ENCODE data around the gene TEX54. TPM values are rescaled to one million over a fixed set of nuclear protein-coding genes. Genes with fewer than 3 reads are reported as not detected.

Gene TEX54
- total and polyA plus RNA-seq, 2 of the 13 experiments (the other 11 are each of a cell fraction or from before 2014, with no cell fraction given), result not detected

- no peak; the same call in 1 of the 2 replicates for TF ChIP-seq FOSL2 (CRISPR knock-in tag; IDR thresholded peaks at IDR 0.05)
- TF ChIP-seq GATAD1 (CRISPR knock-in tag; IDR thresholded peaks at IDR 0.05), result peak; percentile 74
- no peak for TF ChIP-seq SNRNP70 (IDR thresholded peaks at IDR 0.05; ENCODE audit: low read depth, low read length)
- TF ChIP-seq ZNF639 (CRISPR knock-in tag; conservative IDR thresholded peaks at IDR 0.05), result no peak
- TF ChIP-seq, protein P1, sequence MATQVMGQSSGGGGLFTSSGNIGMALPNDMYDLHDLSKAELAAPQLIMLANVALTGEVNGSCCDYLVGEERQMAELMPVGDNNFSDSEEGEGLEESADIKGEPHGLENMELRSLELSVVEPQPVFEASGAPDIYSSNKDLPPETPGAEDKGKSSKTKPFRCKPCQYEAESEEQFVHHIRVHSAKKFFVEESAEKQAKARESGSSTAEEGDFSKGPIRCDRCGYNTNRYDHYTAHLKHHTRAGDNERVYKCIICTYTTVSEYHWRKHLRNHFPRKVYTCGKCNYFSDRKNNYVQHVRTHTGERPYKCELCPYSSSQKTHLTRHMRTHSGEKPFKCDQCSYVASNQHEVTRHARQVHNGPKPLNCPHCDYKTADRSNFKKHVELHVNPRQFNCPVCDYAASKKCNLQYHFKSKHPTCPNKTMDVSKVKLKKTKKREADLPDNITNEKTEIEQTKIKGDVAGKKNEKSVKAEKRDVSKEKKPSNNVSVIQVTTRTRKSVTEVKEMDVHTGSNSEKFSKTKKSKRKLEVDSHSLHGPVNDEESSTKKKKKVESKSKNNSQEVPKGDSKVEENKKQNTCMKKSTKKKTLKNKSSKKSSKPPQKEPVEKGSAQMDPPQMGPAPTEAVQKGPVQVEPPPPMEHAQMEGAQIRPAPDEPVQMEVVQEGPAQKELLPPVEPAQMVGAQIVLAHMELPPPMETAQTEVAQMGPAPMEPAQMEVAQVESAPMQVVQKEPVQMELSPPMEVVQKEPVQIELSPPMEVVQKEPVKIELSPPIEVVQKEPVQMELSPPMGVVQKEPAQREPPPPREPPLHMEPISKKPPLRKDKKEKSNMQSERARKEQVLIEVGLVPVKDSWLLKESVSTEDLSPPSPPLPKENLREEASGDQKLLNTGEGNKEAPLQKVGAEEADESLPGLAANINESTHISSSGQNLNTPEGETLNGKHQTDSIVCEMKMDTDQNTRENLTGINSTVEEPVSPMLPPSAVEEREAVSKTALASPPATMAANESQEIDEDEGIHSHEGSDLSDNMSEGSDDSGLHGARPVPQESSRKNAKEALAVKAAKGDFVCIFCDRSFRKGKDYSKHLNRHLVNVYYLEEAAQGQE (IDR thresholded peaks at IDR 0.05; ENCODE audit: borderline replicate concordance in 1 of 2, low read depth in 1 of 2, low read length in 2 of 2), result no peak
- no peak for TF ChIP-seq PCBP1 (IDR thresholded peaks at IDR 0.05; ENCODE audit: borderline replicate concordance, low read depth, low read length)
- TF ChIP-seq ZBTB40 (IDR thresholded peaks at IDR 0.05), result 0 out of 2 replicates have a peak, but pooled peaks have one; percentile 22
- no peak; the same call in 1 of the 2 replicates for TF ChIP-seq ZBTB40 (CRISPR knock-in tag; IDR thresholded peaks at IDR 0.05)
- no peak for TF ChIP-seq ZKSCAN1 (IDR thresholded peaks at IDR 0.05; ENCODE audit: low read length)
- TF ChIP-seq, protein P2, sequence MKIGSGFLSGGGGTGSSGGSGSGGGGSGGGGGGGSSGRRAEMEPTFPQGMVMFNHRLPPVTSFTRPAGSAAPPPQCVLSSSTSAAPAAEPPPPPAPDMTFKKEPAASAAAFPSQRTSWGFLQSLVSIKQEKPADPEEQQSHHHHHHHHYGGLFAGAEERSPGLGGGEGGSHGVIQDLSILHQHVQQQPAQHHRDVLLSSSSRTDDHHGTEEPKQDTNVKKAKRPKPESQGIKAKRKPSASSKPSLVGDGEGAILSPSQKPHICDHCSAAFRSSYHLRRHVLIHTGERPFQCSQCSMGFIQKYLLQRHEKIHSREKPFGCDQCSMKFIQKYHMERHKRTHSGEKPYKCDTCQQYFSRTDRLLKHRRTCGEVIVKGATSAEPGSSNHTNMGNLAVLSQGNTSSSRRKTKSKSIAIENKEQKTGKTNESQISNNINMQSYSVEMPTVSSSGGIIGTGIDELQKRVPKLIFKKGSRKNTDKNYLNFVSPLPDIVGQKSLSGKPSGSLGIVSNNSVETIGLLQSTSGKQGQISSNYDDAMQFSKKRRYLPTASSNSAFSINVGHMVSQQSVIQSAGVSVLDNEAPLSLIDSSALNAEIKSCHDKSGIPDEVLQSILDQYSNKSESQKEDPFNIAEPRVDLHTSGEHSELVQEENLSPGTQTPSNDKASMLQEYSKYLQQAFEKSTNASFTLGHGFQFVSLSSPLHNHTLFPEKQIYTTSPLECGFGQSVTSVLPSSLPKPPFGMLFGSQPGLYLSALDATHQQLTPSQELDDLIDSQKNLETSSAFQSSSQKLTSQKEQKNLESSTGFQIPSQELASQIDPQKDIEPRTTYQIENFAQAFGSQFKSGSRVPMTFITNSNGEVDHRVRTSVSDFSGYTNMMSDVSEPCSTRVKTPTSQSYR (CRISPR knock-in tag; IDR thresholded peaks at IDR 0.05; ENCODE audit: borderline replicate concordance), result peak; percentile 62; the same call in 1 of the 2 replicates
- TF ChIP-seq TMF1 (CRISPR knock-in tag; IDR thresholded peaks at IDR 0.05; ENCODE audit: low read depth), result no peak
Observed at GRCh38 chr11:62831520-62832335, 913 bp downstream of the TEX54 start, which contains the start of gene STX5 (continued).
